MM.1S (cell line): ENCODE data around the gene EVA1B.

Source experiments
- DNase-seq: peaks from one replicate; pipeline ENCODE4 v3.0.0-alpha.2; 2015
- H2AFZ ChIP-seq: fragments of 300-600 bp; sonication (generic); 2 replicates; pipeline ENCODE4 v1.6.0; 2016; ENCODE audit warnings: antibody characterized with exemption, low read length
- H3F3A ChIP-seq: fragments of 300-600 bp; sonication (generic); 2 replicates; pipeline ENCODE4 v1.6.1; 2016; ENCODE audit warnings: mild to moderate bottlenecking, antibody characterized with exemption, low read length, moderate library complexity, mixed read lengths; ENCODE audit not compliant: insufficient read depth
- H3K27ac ChIP-seq: fragments of 300-600 bp; sonication (generic); 2 replicates; pipeline ENCODE4 v1.5.1; 2016; ENCODE audit warnings: mild to moderate bottlenecking, low read length
- H3K27me3 ChIP-seq: fragments of 300-600 bp; sonication (generic); replicated peaks from 2 replicates; pipeline ENCODE4 v1.6.0; 2016; ENCODE audit warnings: low read length; ENCODE audit not compliant: insufficient read depth
- H3K36me3 ChIP-seq: fragments of 300-600 bp; sonication (generic); replicated peaks from 2 replicates; pipeline ENCODE4 v1.6.1; 2016; ENCODE audit warnings: mild to moderate bottlenecking, low read length, mixed read lengths; ENCODE audit not compliant: insufficient read depth
- H3K4me1 ChIP-seq: fragments of 300-600 bp; sonication (generic); 2 replicates; pipeline ENCODE4 v1.6.1; 2016; ENCODE audit warnings: low read length, mixed read lengths
- H3K4me2 ChIP-seq: fragments of 300-600 bp; sonication (generic); 2 replicates; pipeline ENCODE4 v1.6.0; 2016; ENCODE audit warnings: low read depth, low read length
- H3K4me3 ChIP-seq: fragments of 300-600 bp; sonication (generic); 2 replicates; pipeline ENCODE4 v1.5.1; 2016; ENCODE audit warnings: low read length, mixed read lengths
- H3K79me2 ChIP-seq: fragments of 300-600 bp; sonication (generic); 2 replicates; pipeline ENCODE4 v1.6.1; 2016; ENCODE audit warnings: mixed run types, low read length, mixed read lengths
- H3K9ac ChIP-seq: fragments of 300-600 bp; sonication (generic); 2 replicates; pipeline ENCODE4 v1.6.1; 2016; ENCODE audit warnings: low read length, mixed read lengths
- H3K9me2 ChIP-seq: fragments of 300-600 bp; sonication (generic); replicated peaks from 2 replicates; pipeline ENCODE4 v1.6.1; 2016; ENCODE audit warnings: mild to moderate bottlenecking, low read length, mixed read lengths; ENCODE audit not compliant: insufficient read depth
- H3K9me3 ChIP-seq: fragments of 300-600 bp; sonication (generic); replicated peaks from 2 replicates; pipeline ENCODE4 v1.6.1; 2016; ENCODE audit warnings: mild to moderate bottlenecking, low read length, mixed read lengths; ENCODE audit not compliant: insufficient read depth
- H4K20me1 ChIP-seq: fragments of 300-600 bp; sonication (generic); 2 replicates; pipeline ENCODE4 v1.6.1; 2016; ENCODE audit warnings: mild to moderate bottlenecking, low read length, moderate library complexity, mixed read lengths; ENCODE audit not compliant: insufficient read depth
- EZH2 ChIP-seq: fragments of 300-600 bp; sonication (generic); optimal IDR thresholded peaks from 2 replicates; pipeline ENCODE3; 2017; ENCODE audit warnings: low read depth, mild to moderate bottlenecking, antibody characterized with exemption, low read length, mixed read lengths
- EZH2phosphoT487 ChIP-seq: fragments of 300-600 bp; sonication (generic); IDR thresholded peaks from 2 replicates; pipeline ENCODE4 v1.6.1; 2018; ENCODE audit warnings: antibody characterized with exemption, low read length
- TF ChIP-seq, protein P1 (sequence below): fragments of 300-600 bp; sonication (generic); IDR thresholded peaks from 2 replicates; pipeline ENCODE4 v1.5.1; 2016; ENCODE audit warnings: antibody characterized with exemption, low read length, mixed read lengths

Gene EVA1B

DNA sequence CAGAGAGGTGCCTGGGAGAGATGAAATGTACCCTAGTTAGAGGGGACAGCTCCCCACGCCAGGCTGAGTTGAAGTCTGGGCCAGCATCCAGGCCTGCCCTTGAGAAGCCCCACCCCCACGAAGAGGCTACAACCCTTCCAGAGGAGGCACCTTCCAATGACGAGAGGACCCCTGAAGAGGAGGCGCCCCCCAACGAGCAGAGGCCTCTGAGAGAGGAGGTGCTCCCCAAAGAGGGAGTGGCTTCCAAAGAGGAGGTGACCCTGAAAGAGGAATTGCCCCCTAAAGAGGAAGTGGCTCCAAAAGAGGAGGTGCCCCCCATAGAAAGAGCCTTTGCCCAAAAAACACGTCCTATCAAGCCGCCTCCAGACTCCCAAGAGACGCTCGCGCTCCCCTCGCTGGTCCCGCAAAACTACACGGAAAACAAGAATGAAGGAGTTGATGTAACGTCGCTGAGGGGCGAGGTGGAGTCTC lies 3.1 kb downstream of the EVA1B start:
- DNase-seq, result no peak
- no peaks in the 10 kb centered on the region for H3K79me2 ChIP-seq
- H3K9ac ChIP-seq, result no peak overlapping the region
- H4K20me1 ChIP-seq, result no peaks in the 10 kb centered on the region
- H3K4me3 ChIP-seq, result no peak overlapping the region
- H3F3A ChIP-seq, result no peaks in the 10 kb centered on the region
- no peaks in the 10 kb centered on the region for H3K9me2 ChIP-seq
- H3K27me3 ChIP-seq, result no peaks in the 10 kb centered on the region
- no peaks in the 10 kb centered on the region for H3K36me3 ChIP-seq
- no peak overlapping the region for H3K4me2 ChIP-seq
- H3K4me1 ChIP-seq, result no peaks in the 10 kb centered on the region
- TF ChIP-seq EZH2phosphoT487, result no peak
- TF ChIP-seq EZH2, result no peak
- TF ChIP-seq, protein P1, sequence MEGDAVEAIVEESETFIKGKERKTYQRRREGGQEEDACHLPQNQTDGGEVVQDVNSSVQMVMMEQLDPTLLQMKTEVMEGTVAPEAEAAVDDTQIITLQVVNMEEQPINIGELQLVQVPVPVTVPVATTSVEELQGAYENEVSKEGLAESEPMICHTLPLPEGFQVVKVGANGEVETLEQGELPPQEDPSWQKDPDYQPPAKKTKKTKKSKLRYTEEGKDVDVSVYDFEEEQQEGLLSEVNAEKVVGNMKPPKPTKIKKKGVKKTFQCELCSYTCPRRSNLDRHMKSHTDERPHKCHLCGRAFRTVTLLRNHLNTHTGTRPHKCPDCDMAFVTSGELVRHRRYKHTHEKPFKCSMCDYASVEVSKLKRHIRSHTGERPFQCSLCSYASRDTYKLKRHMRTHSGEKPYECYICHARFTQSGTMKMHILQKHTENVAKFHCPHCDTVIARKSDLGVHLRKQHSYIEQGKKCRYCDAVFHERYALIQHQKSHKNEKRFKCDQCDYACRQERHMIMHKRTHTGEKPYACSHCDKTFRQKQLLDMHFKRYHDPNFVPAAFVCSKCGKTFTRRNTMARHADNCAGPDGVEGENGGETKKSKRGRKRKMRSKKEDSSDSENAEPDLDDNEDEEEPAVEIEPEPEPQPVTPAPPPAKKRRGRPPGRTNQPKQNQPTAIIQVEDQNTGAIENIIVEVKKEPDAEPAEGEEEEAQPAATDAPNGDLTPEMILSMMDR, result no peak
- H3K27ac ChIP-seq, result no peak overlapping the region
- no peak overlapping the region for H2AFZ ChIP-seq
- no peaks in the 10 kb centered on the region for H3K9me3 ChIP-seq

DNA sequence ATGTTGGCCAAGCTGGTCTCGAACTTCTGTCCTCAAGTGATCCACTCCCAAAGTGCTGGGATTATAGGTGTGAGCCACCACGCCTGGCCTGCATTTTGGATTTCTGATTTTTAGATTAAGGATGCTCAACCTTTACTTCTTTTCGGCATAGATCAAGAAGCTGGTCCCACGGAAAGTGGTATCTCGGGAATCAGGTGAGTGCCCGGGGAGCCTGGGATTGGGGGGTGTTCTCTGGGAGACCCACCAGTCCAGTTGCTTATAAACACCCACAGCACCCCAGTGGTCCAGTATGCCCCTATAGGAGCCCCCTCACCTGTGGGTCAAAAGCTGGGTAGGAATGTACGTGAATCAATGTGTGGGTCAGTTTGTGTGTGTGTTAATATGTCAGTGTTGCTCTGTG lies 14.0 kb downstream of the EVA1B start:
- H3K4me3 ChIP-seq, result no peak overlapping the region
- no peaks in the 10 kb centered on the region for H3K9me3 ChIP-seq
- no peaks in the 10 kb centered on the region for H3K36me3 ChIP-seq
- H3K9ac ChIP-seq, result no peak overlapping the region
- H3K4me2 ChIP-seq, result no peak overlapping the region
- no peaks in the 10 kb centered on the region for H3K9me2 ChIP-seq
- H3K27ac ChIP-seq, result no peak overlapping the region
- no peaks in the 10 kb centered on the region for H3K79me2 ChIP-seq
- H3K27me3 ChIP-seq, result no peaks in the 10 kb centered on the region
- no peaks in the 10 kb centered on the region for H4K20me1 ChIP-seq
- DNase-seq, result no peak
- no peak for TF ChIP-seq EZH2phosphoT487
- no peak for TF ChIP-seq EZH2
- TF ChIP-seq, protein P1, result no peak
- no peaks in the 10 kb centered on the region for H3F3A ChIP-seq
- H3K4me1 ChIP-seq, result no peaks in the 10 kb centered on the region
- no peak overlapping the region for H2AFZ ChIP-seq

DNA sequence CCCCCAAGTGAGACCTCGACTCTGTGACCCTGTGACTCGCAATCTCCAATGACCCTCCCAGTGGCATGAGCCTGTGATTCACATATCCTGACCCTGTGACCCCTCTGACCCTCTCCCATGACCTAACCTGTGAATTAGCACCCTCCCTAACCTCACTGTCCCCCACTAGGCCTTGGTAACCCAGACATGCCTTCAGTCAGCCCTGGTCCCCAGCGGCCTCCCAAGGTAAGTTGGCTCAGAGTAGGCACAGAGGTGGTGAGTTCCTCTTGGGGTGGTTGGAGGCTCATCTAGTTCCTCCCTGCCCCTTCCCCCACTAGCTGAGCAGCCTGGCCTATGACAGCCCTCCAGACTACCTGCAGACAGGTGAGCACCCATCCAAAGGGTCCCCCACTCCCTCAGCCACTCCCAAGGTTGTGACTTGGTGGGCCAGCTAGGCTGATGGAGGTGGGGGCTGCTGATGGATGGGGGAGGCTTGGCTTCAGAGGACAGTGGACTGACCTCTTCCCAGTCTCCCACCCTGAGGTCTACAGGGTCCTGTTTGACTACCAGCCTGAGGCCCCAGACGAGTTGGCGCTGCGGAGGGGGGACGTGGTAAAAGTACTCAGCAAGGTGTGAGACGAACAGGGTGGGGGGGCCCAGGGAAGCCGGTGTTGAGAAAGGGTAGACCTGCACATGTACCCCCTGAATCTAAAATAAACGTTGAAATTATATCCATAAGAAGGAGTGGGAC lies 15.7 kb downstream of the EVA1B start:
- H3K9me2 ChIP-seq, result no peaks in the 10 kb centered on the region
- H3K9me3 ChIP-seq, result no peaks in the 10 kb centered on the region
- H3K27me3 ChIP-seq, result no peaks in the 10 kb centered on the region
- no peaks in the 10 kb centered on the region for H3F3A ChIP-seq
- peak overlapping the region; percentile 70; the same call in 1 of the 2 replicates for H2AFZ ChIP-seq
- no peaks in the 10 kb centered on the region for H4K20me1 ChIP-seq
- no peaks in the 10 kb centered on the region for H3K79me2 ChIP-seq
- no peaks in the 10 kb centered on the region for H3K4me1 ChIP-seq
- TF ChIP-seq EZH2, result no peak
- TF ChIP-seq, protein P1, result no peak
- TF ChIP-seq EZH2phosphoT487, result no peak
- H3K9ac ChIP-seq, result no peak overlapping the region; the same call in 1 of the 2 replicates
- no peak for DNase-seq
- H3K36me3 ChIP-seq, result no peaks in the 10 kb centered on the region
- H3K4me2 ChIP-seq, result peak overlapping the region; percentile 80
- peak overlapping the region; percentile 61 for H3K4me3 ChIP-seq
- H3K27ac ChIP-seq, result no peak overlapping the region
